ENCODE data around the gene STBD1.
"Not testable (repeated sequence)": the region's sequence is repeated elsewhere in the genome, so short reads cannot be mapped to it uniquely, and the experiment has no call there.

STBD1 gene

DNA sequence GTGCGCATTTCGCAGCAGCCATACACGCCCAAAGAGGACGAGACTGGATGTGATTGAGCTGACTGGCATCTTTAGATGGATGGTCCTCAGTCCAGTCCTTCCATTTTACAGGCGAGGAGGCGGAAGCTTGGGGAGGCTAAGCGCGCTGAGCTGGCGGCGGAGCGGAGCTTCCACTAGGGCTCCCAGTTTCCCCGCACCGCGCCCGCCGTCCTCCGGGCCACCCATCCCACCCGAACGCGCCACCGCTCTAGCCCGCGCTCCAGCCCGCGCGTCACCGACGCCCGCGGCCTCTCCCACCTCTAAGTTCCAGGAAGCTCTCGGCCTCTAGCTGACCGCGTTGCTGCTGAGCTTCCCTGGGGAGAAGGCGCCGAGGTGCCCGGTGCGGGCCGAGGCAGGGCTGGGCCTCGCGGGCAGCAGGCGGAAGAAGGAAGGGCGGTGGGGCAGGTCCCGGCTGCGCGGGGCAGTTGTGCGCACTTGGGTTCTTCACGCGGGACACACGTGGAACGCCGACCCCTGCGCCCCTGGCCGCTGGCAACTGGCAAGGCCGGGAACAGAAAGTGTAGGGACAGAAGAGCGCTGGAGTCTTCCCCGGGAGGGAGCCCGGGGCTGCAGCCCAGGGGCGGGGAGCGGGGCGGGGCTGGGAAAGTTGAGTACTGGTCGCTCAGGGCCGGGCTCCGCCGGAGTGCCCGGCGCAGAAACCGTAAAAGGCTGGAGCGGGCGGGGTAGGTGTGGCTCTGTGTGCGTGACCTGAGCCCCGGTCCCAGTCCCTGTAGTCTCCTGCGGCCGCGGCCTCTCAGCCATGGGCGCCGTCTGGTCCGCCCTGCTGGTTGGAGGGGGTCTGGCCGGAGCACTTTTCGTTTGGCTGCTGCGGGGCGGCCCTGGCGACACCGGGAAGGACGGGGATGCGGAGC is at the start of gene STBD1:
STBD1 (plus strand) TSS at position 763 of the 911 bp plus-strand sequence; CDS start at position 800, 37 bp downstream.
- peak; percentile 58 for DNase-seq

DNA sequence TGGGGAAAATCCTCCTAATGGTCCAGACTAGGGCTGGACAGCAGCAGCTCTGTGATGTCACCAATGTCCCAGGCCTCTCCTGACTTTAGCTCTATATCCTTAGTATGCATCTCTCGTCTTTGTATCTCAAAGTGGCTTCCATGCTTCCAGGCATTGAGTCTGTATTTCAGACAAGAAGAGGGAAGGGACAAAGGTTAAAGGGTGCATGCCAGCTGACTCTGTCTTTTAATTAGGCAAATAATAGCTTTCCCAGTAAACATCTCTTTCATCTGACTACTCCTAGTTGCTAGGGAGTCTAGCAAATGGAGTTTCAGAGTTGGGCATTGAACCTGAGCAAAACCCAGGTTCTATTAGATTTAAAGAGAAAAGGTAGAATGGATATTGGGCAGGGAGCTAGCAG is 49.6 kb upstream of the STBD1 start:
- DNase-seq: no peak

GRCh38 chr4:76257824-76258223 is 48.7 kb upstream of the STBD1 start:
- DNase-seq: no peak

GRCh38 chr4:76260571-76260970 is 46.0 kb upstream of the STBD1 start:
- DNase-seq: no peak

DNA sequence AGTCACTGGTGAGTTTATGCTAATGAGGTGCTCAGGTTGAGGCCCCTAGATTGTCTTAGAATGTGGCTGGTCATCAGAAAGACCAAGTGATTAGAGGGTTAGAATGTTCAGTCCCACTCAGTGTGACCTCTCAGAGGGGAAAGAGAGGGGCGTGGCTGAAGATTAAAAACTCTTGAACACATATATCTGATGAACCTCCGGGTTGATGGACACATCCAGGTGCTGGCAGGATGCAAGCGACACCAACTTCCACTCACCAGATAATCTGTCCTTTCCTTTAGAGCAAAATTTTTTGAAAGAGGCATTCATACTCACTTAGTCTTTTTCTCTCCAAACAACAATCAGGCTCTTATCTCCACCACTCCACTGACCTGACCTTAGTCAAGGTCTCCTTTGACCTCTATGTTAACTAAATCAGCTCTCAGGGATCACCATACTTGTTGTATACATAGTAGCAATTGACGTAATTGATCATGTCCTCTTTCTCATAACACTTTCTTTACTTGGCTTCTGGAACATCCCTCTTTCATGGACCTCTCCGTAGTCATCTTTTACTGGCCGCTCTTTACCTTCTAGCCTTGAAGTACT is 40.8 kb upstream of the STBD1 start:
- DNase-seq: no peak

DNA sequence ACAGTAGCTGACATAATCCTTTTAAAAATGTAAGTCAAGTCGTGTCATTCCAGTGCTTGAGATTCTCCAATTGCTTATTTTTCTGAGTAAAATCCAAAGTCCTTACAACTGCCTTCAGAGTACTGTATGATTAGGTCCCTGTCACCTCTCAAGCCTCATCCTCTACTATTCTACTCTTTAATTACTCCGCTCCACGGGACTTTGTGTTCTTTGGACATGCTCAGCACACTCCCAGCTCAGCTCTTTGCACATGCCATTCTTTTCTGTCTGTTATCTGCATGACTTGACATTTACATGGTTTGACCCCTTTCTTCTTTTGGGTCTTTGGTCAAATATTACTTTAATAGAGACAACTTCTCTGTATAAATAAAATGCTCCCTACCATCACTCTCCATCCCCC is 39.9 kb upstream of the STBD1 start:
- DNase-seq: no peak

- DNase-seq: no peak
These were observed 38.7 kb upstream of the STBD1 start for GRCh38 chr4:76267811-76268210.

DNA sequence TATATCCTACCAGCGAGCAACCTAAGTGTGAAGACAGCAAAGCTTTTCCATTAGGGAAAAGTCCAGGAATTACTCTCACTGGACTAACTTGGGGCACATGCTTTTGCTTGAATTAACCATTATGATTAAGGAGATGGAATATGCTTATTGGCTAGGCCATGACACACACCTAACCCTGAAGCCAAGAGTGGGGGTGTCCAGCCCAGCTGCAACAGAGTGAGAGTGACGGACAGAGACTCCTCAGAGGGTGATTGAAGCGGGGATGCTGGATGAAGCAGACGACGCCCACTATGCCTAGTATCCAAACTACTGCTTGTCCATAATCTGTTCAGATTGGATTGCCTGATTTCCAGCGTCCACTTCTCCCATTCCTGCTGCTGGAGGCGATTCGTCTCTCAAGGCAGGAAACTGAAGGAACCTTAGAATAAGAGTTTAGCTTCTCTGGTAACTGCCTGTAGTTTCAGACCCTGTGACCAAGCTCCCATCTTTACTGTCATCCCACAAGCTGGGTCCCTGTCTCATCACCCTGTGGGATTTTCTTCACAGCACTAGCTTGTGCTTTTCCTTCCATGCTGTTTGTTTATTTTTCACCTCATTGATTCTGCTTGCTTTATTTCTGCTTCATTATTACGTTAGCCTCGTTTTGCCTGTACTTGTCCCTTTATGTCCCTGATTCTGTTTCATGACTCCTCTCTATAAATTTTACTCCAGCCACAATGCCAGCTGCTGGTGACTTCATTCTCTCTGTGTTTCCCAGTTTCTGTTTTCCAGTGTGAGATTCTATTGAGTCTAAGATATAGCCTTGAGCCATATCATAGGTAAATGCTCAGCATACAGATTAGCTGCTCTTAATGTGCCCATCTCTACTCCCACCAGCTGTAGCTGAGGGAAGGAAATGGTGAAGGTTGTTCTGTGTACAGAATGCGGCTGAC is 36.0 kb upstream of the STBD1 start:
- DNase-seq: no peak

DNA sequence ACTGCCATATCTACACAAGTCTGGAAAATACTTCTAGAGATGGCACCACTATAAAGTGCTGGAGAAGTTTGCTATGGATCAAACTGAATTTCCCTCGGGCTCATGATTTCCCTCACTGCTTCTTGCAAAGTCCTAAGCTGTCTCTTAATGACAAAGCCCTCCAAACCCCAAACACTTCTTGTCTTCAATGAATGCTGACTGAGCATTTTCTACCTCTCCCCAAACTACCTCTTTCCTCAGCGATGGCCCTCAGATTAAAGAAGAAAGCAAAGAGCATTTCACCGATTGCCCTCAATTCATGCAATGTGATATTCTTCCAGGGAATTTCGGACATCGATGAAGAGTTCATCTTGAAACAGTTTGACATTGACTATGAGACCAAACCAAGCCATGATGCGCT is 35.3 kb upstream of the STBD1 start:
- no peak for DNase-seq

DNA sequence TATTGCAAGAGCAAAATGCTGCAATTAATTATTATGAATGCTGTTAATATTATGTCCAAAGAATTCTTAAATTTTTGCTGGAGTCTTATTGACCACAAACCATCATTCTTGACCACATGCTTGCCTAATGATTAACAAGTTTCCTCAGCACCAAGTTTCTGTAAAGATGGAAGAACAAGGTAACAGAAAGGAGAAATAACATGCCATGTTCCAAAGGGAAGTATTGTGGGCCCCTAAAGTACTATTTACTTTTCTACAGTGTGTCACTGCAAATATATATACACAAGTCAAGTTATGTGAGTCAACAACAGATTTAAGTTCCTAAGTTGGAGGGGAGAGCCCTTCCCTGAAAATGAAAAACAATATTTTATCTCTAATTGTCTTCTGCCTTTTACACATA is 34.5 kb upstream of the STBD1 start:
- no peak for DNase-seq

DNA sequence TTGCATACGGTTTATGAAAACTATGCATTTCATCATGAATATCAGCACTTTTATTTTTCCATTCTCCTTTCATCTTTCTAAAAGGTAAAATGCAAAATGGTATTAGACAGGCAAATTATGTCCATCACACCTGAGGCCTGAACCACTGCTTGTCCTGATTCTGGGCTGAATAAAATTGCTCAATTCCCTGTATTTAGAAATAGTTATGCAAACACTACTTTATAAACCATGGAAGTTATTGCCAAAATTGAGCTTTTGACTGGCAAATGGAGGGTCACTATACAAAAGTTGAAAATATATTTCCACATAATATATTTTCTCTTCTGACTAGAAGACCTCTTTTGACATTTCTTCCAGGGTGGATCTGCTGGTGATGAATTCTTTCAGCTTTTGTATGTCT is 34.0 kb upstream of the STBD1 start:
- DNase-seq: no peak

DNA sequence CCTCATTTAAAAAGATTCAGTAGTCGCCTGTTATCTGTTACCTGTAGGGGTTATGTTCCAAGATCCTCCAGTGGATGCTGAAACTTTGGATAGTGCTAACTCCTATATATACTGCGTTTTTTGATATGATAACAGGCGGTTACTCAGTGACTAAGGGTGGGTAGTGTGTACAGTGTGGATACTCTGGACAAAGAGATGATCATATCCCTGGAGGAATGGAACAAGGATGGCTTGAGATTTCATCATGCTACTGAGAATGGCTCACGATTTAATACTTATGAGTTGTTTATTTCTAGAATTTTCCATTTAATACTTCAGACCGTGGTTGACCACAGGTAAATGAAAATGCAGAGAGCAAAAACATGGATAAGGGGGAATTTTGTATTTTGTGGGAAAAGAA is 33.5 kb upstream of the STBD1 start:
- no peak for DNase-seq

- no peak for DNase-seq
These were observed 30.9 kb upstream of the STBD1 start for GRCh38 chr4:76275486-76276124.

DNA sequence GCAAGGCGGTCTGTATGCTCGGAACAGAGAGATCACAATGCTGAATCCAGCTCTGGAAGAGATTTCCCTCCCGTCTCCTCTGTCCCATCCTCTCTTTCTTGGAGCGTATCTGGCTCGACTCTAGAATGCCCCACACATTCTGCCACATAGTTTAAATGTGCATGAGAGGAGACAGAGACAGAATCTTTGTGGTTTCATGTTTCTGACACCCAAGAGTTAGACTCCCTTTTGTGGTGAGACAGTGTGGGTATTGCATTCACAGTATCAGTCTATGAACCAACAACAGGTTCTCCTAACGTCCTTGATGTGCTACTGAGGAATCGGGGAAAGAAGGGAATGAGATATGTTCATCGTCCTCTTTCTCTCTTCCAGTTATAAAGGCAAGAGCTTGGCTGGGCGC is 29.7 kb upstream of the STBD1 start:
- DNase-seq: no peak

GRCh38 chr4:76277667-76278066 is 28.9 kb upstream of the STBD1 start:
- DNase-seq: no peak

DNA sequence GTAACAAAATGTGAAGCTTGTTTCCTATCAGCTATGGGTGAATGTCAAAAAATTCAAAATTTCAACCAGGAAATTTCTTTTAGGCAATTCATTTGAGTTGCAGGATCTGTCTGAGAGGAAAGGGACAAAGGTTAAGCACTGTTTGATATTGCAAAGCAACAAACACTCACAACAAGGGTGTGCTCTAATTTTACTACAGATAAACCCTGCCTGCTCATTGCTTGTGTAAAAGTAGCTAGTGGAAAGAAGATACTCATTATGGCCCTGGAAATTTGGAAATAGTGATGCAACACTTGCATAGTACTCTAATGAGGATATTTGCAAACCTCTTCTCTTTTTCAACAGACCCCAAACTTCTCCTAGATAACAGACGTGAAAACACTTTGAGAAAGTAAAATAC is 27.9 kb upstream of the STBD1 start:
- DNase-seq: no peak

DNA sequence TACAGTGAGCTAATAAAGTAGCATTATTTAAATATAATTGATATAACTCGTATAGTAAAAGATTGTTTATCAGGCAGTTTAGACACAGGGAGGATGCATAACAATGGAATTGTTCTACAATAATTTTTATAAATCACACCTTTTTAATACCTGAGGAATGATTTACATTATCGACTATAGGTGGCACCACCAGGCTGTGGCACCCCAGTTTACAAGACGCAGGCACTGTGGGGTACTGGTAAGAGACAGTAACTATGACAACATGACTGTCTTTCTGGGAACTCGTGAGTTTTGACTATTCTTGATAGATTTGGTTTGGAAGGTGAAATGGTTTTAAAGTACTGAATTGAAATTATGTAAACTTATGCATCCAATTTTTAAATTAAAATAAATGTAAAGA is 27.1 kb upstream of the STBD1 start:
- no peak for DNase-seq

DNA sequence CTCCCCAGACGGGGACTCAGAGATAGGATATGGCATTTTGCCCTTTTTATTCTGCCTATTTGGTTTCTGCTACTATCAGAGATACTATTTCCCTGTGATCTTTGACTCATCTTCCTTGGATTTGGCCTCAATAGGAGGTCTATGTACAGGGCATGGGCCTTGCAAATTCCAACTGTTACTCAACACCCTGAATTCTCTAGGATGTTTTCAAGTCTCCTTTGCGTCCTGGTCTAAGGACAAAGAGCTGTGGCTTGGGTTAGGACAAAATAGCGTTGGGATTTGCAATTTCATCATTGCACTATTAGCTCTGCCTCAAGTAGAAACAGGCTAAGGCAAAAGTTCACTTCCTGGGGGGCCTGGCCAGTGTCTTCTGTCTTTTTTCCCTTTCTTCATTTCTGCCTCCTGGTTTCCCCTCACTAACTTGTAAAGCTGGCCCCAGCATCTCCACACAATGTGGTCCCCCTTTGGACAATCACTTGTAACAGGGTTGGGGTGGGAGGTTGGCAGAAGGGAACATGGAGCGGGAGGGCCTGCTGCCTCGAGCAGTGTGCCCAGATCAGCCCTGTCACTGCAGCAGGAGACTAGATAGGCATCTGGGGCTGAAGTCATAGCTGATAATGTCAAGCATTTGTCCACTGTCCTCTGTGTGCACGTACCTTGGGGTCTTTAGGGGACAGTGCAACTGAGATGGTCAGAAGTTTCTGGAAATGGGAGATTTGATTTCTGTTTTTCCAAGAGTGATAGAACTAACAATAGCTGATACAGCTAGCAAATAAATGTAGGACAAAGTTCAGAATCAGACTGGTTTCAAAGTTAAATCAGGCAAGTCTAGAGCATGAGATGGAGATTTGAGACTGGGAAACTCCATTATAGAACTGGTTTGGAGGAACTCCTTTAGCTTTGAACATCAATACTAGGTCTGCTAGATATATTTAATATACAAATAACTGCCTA is 25.8 kb upstream of the STBD1 start:
- DNase-seq: no peak

GRCh38 chr4:76281594-76281993 is 24.9 kb upstream of the STBD1 start:
- DNase-seq: not testable (repeated sequence)

DNA sequence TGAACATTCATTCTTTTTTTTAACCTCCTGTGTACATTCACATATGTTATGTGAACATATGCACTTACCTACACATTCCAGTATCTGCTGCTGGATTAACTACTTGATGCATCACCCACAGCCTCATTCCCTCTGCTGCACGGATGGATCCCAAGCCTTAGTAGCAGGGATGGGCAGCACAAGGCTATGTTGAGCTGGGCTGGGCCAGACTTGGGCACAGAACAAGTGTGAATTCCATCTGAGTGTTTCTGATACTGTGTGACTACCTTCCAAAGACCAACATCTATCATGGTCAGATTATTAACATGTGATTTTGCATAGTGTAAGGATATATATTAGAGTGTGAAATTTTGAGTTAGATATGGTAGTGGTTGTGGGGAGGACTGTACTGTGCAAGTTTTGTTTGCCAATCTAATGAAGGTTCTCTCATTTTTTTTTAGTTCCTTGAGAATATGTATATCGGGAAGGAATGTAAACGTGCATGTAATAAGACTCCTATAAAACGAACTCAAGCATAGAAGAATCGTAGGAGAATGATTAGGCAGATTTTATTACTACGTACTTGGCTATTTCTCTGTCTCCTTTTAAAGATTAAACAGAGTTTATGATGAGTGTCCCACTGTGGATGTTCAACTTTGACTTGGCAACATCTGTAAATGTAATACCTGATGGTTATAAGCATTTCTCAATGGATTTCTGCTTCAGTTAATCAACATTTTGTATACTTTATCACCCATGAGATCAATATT is 23.4 kb upstream of the STBD1 start:
- DNase-seq: no peak

- DNase-seq: no peak
These were observed 22.6 kb upstream of the STBD1 start for GRCh38 chr4:76283900-76284299.

All from 8988T (cell line).